Testis (tissue), 3 donors: ENCODE results near the gene SDHC. TPM values are rescaled to one million over a fixed set of nuclear protein-coding genes. Genes with fewer than 3 reads are reported as not detected.

Source experiments
- DNase-seq: peaks from one replicate; pipeline ENCODE4 v3.0.0-alpha.2; 2019
- H3K27ac ChIP-seq, 2 donors: fragments of 200-600 bp; sonication (generic); one replicate each; pipeline ENCODE4 v1.5.1; 2019
- H3K27me3 ChIP-seq: fragments of 200-600 bp; sonication (generic); one replicate; pipeline ENCODE4 v1.5.1; 2019
- H3K36me3 ChIP-seq: fragments of 200-600 bp; sonication (generic); one replicate; pipeline ENCODE4 v1.5.1; 2017; ENCODE audit warnings: low read depth; ENCODE audit errors: missing control alignments
- H3K4me1 ChIP-seq: fragments of 200-600 bp; sonication (generic); one replicate; pipeline ENCODE4 v1.5.1; 2019
- H3K4me3 ChIP-seq, 2 donors: fragments of 200-600 bp; sonication (generic); one replicate each; pipeline ENCODE4 v1.5.1; 2017 to 2019
- H3K9me3 ChIP-seq: fragments of 200-600 bp; sonication (generic); one replicate; pipeline ENCODE4 v1.5.1; 2017
- POLR2A ChIP-seq: fragments of 450-650 bp; IDR thresholded peaks from one replicate; pipeline ENCODE4 v1.6.1; 2017; ENCODE audit warnings: antibody characterized with exemption, mild to moderate bottlenecking, moderate library complexity
- WGBS, 2 donors: methylation state at CpG; one replicate each; pipeline ENCODE4 v1.1.5; 2018; 5-methylcytosine and 5-hydroxymethylcytosine counted together
- intact Hi-C: fragments of 100-400 bp; cut with DNase I; formaldehyde crosslinking; loops from one replicate; pipeline ENCODE4 v1.15.1; 2023; ENCODE audit warnings: low total_unique reads
- polyA plus RNA-seq: library from polyadenylated mRNA; stranded (reverse); fragments of 350-450 nt; fragmentation: Illumina TruSeq; extraction: RNeasy Lipid Tissue Mini Kit (QIAGEN cat#74804); gene quantifications from one replicate; pipeline ENCODE4 v1.2.3, GENCODE V29; 2014; ENCODE audit warnings: low read depth, low replicate concordance; ENCODE audit not compliant: insufficient read depth
- total RNA-seq, 2 donors: library from RNA; depleted of rRNA; stranded (reverse); fragments of >200 nt; gene quantifications; one replicate each; pipeline ENCODE4 v1.2.3, GENCODE V29; 2016
- TF ChIP-seq, protein P1 (sequence below), 3 experiments: fragments of 450-650 bp in 2 of 3; fragments of 200-600 bp in 1 of 3; sonication (generic) in 1 of 3; IDR thresholded peaks; one replicate each; pipeline ENCODE4 v1.5.1; 2016 to 2019; ENCODE audit warnings: antibody characterized with exemption in 3 of 3, mild to moderate bottlenecking in 2 of 3, moderate library complexity in 1 of 3

SDHC gene
- total and polyA plus RNA-seq, 3 donors from 2014 or later, result 55.3 to 188 (median 84.2) TPM

DNA sequence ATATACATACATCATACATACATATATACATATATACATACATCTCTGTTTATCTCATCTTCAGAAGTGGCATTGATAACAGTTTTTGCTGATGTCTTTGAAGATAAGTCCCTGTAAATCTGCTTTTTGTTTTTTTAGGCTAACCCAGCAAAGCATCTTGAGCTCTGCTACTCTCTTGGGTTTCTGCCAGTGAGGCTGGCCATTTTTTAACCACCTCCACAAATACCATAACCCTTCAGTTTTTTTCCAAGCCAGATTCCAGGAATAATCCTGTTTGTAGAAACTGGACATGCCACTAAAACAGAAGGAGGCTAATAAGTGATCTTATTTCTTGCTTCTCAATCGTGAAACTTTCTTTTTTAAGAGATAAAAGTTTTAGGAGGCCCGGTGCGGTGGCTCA, 21.6 kb downstream of the SDHC start:
- H3K36me3 ChIP-seq, result no peaks in the 10 kb centered on the region
- no peak overlapping the region for H3K4me3 ChIP-seq
- intact Hi-C loops, result no loop called here
- no peaks in the 10 kb centered on the region for H3K27me3 ChIP-seq
- TF ChIP-seq, protein P1, sequence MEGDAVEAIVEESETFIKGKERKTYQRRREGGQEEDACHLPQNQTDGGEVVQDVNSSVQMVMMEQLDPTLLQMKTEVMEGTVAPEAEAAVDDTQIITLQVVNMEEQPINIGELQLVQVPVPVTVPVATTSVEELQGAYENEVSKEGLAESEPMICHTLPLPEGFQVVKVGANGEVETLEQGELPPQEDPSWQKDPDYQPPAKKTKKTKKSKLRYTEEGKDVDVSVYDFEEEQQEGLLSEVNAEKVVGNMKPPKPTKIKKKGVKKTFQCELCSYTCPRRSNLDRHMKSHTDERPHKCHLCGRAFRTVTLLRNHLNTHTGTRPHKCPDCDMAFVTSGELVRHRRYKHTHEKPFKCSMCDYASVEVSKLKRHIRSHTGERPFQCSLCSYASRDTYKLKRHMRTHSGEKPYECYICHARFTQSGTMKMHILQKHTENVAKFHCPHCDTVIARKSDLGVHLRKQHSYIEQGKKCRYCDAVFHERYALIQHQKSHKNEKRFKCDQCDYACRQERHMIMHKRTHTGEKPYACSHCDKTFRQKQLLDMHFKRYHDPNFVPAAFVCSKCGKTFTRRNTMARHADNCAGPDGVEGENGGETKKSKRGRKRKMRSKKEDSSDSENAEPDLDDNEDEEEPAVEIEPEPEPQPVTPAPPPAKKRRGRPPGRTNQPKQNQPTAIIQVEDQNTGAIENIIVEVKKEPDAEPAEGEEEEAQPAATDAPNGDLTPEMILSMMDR (IDR thresholded peaks at IDR 0.05), result no peak
- TF ChIP-seq POLR2A, result no peak
- no peaks in the 10 kb centered on the region for H3K9me3 ChIP-seq
- no peak overlapping the region for H3K27ac ChIP-seq
- 56 to 79% methylated on average over 3 of the region's 3 CpGs for WGBS, 2 donors
- H3K4me1 ChIP-seq, result no peaks in the 10 kb centered on the region
- DNase-seq, result no peak

DNA sequence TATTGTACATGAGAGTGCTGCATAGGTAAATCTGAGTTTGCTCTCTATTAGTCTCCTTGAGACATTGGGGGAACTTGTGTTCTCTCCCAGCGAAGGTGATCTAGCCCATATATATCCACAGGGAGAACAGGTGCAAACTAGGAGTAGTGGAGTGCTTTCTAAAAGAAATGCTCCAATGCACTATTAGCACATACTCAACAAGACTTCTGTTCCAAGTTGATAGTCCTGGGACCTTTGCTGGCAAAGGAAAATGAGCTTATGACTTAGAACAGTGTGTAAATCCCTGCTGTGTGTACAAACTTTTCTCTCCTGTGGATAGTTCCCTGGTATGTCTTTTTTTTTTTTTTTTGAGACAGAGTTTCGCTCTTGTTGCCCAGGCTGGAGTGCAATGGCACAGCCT, 28.0 kb downstream of the SDHC start:
- no peak for DNase-seq
- intact Hi-C loops, result no loop called here
- TF ChIP-seq, protein P1 (IDR thresholded peaks at IDR 0.05), result no peak
- no peak for TF ChIP-seq POLR2A
- Histone ChIP-seq H3K27me3 (no peaks in the 10 kb centered on the region), H3K4me1 (no peaks in the 10 kb centered on the region), H3K27ac (no peak overlapping the region), H3K9me3 (no peaks in the 10 kb centered on the region), H3K36me3 (no peaks in the 10 kb centered on the region), H3K4me3 (no peak overlapping the region)
- 93 to 97% methylated on average over 2 of the region's 2 CpGs for WGBS, 2 donors

- WGBS, 2 donors, result 93 to 95% methylated on average over 5 of the region's 5 CpGs
- H3K36me3 ChIP-seq, result no peaks in the 10 kb centered on the region
- H3K4me3 ChIP-seq, result no peak overlapping the region
- TF ChIP-seq POLR2A, result no peak
- TF ChIP-seq, protein P1 (IDR thresholded peaks at IDR 0.05), result no peak
- no peaks in the 10 kb centered on the region for H3K4me1 ChIP-seq
- no peaks in the 10 kb centered on the region for H3K27me3 ChIP-seq
- no peaks in the 10 kb centered on the region for H3K9me3 ChIP-seq
- DNase-seq, result no peak
- no peak overlapping the region for H3K27ac ChIP-seq
- intact Hi-C loops, result no loop called here
Measured at GRCh38 chr1:161342821-161343220, 28.6 kb downstream of the SDHC start.

GRCh38 chr1:161350671-161351070, 36.5 kb downstream of the SDHC start:
- DNase-seq, result no peak
- WGBS, 2 donors, result 71 to 87% methylated on average over 1 of the region's 1 CpG
- TF ChIP-seq, protein P1 (IDR thresholded peaks at IDR 0.05), result no peak
- TF ChIP-seq POLR2A, result no peak

GRCh38 chr1:161351482-161351881, 37.3 kb downstream of the SDHC start:
- no peak overlapping the region for H3K4me3 ChIP-seq
- H3K27ac ChIP-seq, result no peak overlapping the region
- H3K36me3 ChIP-seq, result no peaks in the 10 kb centered on the region
- no peak for DNase-seq
- intact Hi-C loops, result no loop called here
- no peaks in the 10 kb centered on the region for H3K27me3 ChIP-seq
- no peaks in the 10 kb centered on the region for H3K9me3 ChIP-seq
- WGBS, 2 donors, result 70 to 86% methylated on average over 1 of the region's 1 CpG
- H3K4me1 ChIP-seq, result no peaks in the 10 kb centered on the region
- TF ChIP-seq, protein P1 (IDR thresholded peaks at IDR 0.05), result no peak
- TF ChIP-seq POLR2A, result no peak

More at GRCh38 chr1:161350671-161351070, 36.5 kb downstream of the SDHC start:
- intact Hi-C loops, result no loop called here
- H3K9me3 ChIP-seq, result no peaks in the 10 kb centered on the region
- no peak overlapping the region for H3K4me3 ChIP-seq
- no peaks in the 10 kb centered on the region for H3K4me1 ChIP-seq
- no peaks in the 10 kb centered on the region for H3K27me3 ChIP-seq
- H3K27ac ChIP-seq, result no peak overlapping the region
- no peaks in the 10 kb centered on the region for H3K36me3 ChIP-seq
